OCI-LY7 (cell line): Measurements from ENCODE around the gene KIDINS220.

Experiments
- EZH2phosphoT487 ChIP-seq: fragments of 200-600 bp; sonication (generic); IDR thresholded peaks from 2 replicates; pipeline ENCODE4 v1.6.1; 2018; ENCODE audit warnings: low read depth, borderline replicate concordance, mild to moderate bottlenecking, mixed run types, antibody characterized with exemption, low read length, moderate library complexity, mixed read lengths
- TF ChIP-seq, protein P1 (sequence below): fragments of 200-600 bp; sonication (generic); conservative IDR thresholded peaks from 2 replicates; pipeline ENCODE4 v1.5.1; 2014; ENCODE audit warnings: mild to moderate bottlenecking, antibody characterized with exemption, low read length, moderate library complexity, mixed read lengths

DNA sequence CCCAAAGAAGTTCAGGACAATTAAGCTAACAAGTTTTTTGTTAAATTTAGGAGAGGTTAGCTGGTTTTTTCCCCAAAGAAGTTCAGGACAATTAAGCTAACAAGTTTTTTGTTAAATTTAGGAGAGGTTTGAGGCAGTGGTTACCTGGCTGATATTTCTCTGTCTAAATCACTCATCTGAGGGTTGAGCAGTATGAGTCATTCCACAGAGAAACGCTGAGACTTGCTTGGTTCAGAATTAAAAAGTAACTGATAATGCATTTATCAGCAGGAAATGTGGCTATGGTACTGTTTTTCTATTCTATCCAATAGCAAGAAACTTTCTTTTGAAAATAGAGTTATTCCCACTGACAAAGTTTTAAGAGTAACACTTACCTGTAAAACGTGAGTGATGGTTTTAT lies 22.8 kb upstream of the KIDINS220 start:
- TF ChIP-seq, protein P1, sequence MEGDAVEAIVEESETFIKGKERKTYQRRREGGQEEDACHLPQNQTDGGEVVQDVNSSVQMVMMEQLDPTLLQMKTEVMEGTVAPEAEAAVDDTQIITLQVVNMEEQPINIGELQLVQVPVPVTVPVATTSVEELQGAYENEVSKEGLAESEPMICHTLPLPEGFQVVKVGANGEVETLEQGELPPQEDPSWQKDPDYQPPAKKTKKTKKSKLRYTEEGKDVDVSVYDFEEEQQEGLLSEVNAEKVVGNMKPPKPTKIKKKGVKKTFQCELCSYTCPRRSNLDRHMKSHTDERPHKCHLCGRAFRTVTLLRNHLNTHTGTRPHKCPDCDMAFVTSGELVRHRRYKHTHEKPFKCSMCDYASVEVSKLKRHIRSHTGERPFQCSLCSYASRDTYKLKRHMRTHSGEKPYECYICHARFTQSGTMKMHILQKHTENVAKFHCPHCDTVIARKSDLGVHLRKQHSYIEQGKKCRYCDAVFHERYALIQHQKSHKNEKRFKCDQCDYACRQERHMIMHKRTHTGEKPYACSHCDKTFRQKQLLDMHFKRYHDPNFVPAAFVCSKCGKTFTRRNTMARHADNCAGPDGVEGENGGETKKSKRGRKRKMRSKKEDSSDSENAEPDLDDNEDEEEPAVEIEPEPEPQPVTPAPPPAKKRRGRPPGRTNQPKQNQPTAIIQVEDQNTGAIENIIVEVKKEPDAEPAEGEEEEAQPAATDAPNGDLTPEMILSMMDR: no peak
- TF ChIP-seq EZH2phosphoT487: no peak
